Measurements from ENCODE around the gene RAG2.

The RAG2 gene

DNA sequence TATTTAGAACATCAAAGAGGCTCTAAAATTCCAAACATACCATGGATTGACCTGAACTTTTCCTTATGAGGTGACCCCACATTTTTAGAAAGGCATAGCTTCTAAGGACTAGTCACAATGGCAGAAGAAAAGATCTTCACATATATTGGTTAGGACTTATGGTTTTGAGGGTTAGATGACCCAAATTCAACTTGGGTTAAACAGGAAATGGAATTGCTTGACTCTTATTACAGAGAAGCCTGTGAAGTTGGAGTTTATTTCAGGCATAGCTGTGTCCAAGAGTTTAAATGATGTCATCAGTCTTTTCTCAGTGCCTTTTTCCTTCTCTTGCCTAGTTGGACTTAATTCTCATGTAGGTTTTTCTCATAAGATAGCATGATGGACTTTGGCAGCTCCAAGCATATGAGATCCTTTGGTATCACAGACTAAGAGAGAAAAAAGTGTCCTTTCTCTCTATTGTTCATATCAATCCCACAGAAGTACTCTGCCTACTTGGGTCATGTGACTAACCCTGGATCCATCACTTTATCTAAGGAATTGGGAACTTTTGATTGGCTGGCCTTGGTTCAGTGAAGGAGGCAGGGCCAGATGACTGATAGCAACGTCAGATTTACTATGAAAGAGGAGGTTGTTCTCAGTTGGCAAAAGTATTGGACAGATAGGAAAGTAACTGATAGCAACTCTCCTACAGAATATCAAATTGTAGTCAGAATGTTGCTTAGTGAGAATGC is 47.5 kb downstream of the RAG2 start:
- no peak for DNase-seq (ENCODE audit: low read depth)
